ENCODE measurements around the gene SMCO2. TPM values are rescaled to one million over a fixed set of nuclear protein-coding genes. Genes with fewer than 3 reads are reported as not detected.

SMCO2 gene
- total RNA-seq, 1 experiment from 2014 or later: 0.20 TPM

- no peak overlapping the region for H2BK20ac ChIP-seq (ENCODE audit: low read depth, low read length, poor library complexity, severe bottlenecking)
- H3K9ac ChIP-seq (ENCODE audit: extremely low read depth, insufficient read length, low read length): no peak overlapping the region
- H2BK120ac ChIP-seq (ENCODE audit: low read depth, low read length, poor library complexity, severe bottlenecking): no peak overlapping the region
- Mint-ChIP-seq H3K9me3 (no peaks in the 10 kb centered on the region), H3K27ac (no peak overlapping the region), H3K4me3 (no peak overlapping the region), H3K36me3 (ENCODE audit: insufficient read depth in 1 of 3, low read depth in 3 of 3) (no peaks in the 10 kb centered on the region), H3K27me3 (ENCODE audit: low read depth) (peaks cover 1% of the 10 kb centered on the region; the same call in 1 of the 2 replicates), H3K4me1 (peaks cover 29 to 45% of the 10 kb centered on the region in 2 experiments)
- no CpG with 5 or more reads among the region's 9 CpGs for WGBS (ENCODE audit: extremely low coverage, insufficient read length, low lambda C conversion rate)
- H3K27ac ChIP-seq (ENCODE audit: insufficient read length, low read depth, low read length): no peak overlapping the region
- no peaks in the 10 kb centered on the region for H3K23me2 ChIP-seq (ENCODE audit: insufficient read length, low read depth, low read length, poor library complexity, severe bottlenecking)
- no peak overlapping the region for H3K4ac ChIP-seq (ENCODE audit: low read depth, low read length)
- no peak overlapping the region for H2AK5ac ChIP-seq (ENCODE audit: insufficient read length, low read length)
- H3K56ac ChIP-seq (ENCODE audit: insufficient read length, low read depth, low read length): no peak overlapping the region
- H3K79me1 ChIP-seq (ENCODE audit: insufficient read depth, low read depth, low read length, poor library complexity, severe bottlenecking): no peaks in the 10 kb centered on the region
- DNase-seq: no peak
- H4K5ac ChIP-seq (ENCODE audit: insufficient read length, low read depth, low read length): no peak overlapping the region
- H3K27me3 ChIP-seq (ENCODE audit: insufficient read depth, low read length): no peaks in the 10 kb centered on the region
- no peaks in the 10 kb centered on the region for H4K20me1 ChIP-seq (ENCODE audit: control insufficient read depth, insufficient read depth, insufficient read length)
- no peak overlapping the region for H2BK12ac ChIP-seq (ENCODE audit: insufficient read length, low read depth, low read length)
- TF ChIP-seq, protein P1, sequence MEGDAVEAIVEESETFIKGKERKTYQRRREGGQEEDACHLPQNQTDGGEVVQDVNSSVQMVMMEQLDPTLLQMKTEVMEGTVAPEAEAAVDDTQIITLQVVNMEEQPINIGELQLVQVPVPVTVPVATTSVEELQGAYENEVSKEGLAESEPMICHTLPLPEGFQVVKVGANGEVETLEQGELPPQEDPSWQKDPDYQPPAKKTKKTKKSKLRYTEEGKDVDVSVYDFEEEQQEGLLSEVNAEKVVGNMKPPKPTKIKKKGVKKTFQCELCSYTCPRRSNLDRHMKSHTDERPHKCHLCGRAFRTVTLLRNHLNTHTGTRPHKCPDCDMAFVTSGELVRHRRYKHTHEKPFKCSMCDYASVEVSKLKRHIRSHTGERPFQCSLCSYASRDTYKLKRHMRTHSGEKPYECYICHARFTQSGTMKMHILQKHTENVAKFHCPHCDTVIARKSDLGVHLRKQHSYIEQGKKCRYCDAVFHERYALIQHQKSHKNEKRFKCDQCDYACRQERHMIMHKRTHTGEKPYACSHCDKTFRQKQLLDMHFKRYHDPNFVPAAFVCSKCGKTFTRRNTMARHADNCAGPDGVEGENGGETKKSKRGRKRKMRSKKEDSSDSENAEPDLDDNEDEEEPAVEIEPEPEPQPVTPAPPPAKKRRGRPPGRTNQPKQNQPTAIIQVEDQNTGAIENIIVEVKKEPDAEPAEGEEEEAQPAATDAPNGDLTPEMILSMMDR (conservative IDR thresholded peaks at IDR 0.05): no peak
- H3K23ac ChIP-seq (ENCODE audit: insufficient read length, low read depth, low read length): no peak overlapping the region
- H3K14ac ChIP-seq (ENCODE audit: insufficient read depth, low read length): no peak overlapping the region
- H3K79me2 ChIP-seq (ENCODE audit: insufficient read depth, low read length): no peaks in the 10 kb centered on the region
- H3K9me3 ChIP-seq (ENCODE audit: control insufficient read depth, low read depth, low read length): no peaks in the 10 kb centered on the region
- no peaks in the 10 kb centered on the region; the same call in 1 of the 2 replicates for H3K4me1 ChIP-seq (ENCODE audit: insufficient read depth, low read length)
- no peak overlapping the region for H4K8ac ChIP-seq (replicated peaks; ENCODE audit: insufficient read length, low read depth, low read length)
- no peak overlapping the region for H2BK5ac ChIP-seq (ENCODE audit: insufficient read length, low read length)
- H3K4me2 ChIP-seq (ENCODE audit: insufficient read depth, insufficient read length, low read length): no peak overlapping the region
- H2AFZ ChIP-seq (ENCODE audit: low read length): no peak overlapping the region
- no peak overlapping the region for H4K91ac ChIP-seq (ENCODE audit: insufficient read length, low read depth, low read length)
- H3T11ph ChIP-seq (ENCODE audit: low read length): no peak overlapping the region
- H2BK15ac ChIP-seq (ENCODE audit: low read depth, low read length): no peak overlapping the region
- no peak overlapping the region for H3K18ac ChIP-seq (ENCODE audit: insufficient read length, low read depth, low read length)
Measured at GRCh38 chr12:27551172-27551840, 104.8 kb downstream of the SMCO2 start.

Other genes with a start within 250 kb of the SMCO2 start
- gene STK38L, start 202.4 kb upstream of the SMCO2 start, total RNA-seq (2021): 44.9 and 47.9 TPM in 2 replicates
- gene BMAL2, start 113.9 kb upstream of the SMCO2 start, total RNA-seq (2021): 22.7 and 23.1 TPM in 2 replicates
- 28.7 and 29.2 TPM in 2 replicates for gene PPFIBP1, start 77.5 kb downstream of the SMCO2 start, total RNA-seq (2021)
- 0.20 and 1.3 TPM in 2 replicates for gene REP15, start 249.7 kb downstream of the SMCO2 start, total RNA-seq (2021)